Neuronal stem cell (in vitro differentiated cells): ENCODE results near the gene DGKD.
A peak's percentile ranks its signal among the peaks of the same experiment; 100 is the strongest.

Source experiments
- DNase-seq: peaks from one replicate; pipeline ENCODE4 v3.0.0-alpha.2; 2013; ENCODE audit warnings: low spot score
- H2AFZ ChIP-seq: one replicate; pipeline ENCODE4 v1.6.1; 2013; ENCODE audit warnings: mild to moderate bottlenecking, low read length, inconsistent platforms
- H2AK5ac ChIP-seq: 2 replicates; pipeline ENCODE4 v1.6.1; 2013; ENCODE audit warnings: low read depth, mild to moderate bottlenecking, inconsistent platforms, low read length, moderate library complexity, mixed read lengths
- H2BK120ac ChIP-seq: 2 replicates; pipeline ENCODE4 v1.6.1; 2013; ENCODE audit warnings: low read depth, mild to moderate bottlenecking, inconsistent platforms, low read length, moderate library complexity, mixed read lengths
- H2BK12ac ChIP-seq: one replicate; pipeline ENCODE4 v1.6.1; 2013; ENCODE audit warnings: low read length, inconsistent platforms
- H2BK15ac ChIP-seq: 2 replicates; pipeline ENCODE4 v1.6.1; 2013; ENCODE audit warnings: mild to moderate bottlenecking, low read length, inconsistent platforms, mixed read lengths
- H2BK5ac ChIP-seq: one replicate; pipeline ENCODE4 v1.6.1; 2013; ENCODE audit warnings: inconsistent platforms, mild to moderate bottlenecking, low read length, moderate library complexity
- H3K14ac ChIP-seq: one replicate; pipeline ENCODE4 v1.6.1; 2013; ENCODE audit warnings: low read length, inconsistent platforms
- H3K18ac ChIP-seq: 2 replicates; pipeline ENCODE4 v1.6.1; 2013; ENCODE audit warnings: low read length, inconsistent platforms
- H3K23ac ChIP-seq: 2 replicates; pipeline ENCODE4 v1.6.1; 2013; ENCODE audit warnings: low read depth, mild to moderate bottlenecking, mixed read lengths, low read length, inconsistent platforms; ENCODE audit not compliant: poor library complexity
- H3K27ac ChIP-seq: replicated peaks from 3 replicates; pipeline ENCODE4 v1.5.1; 2013; ENCODE audit warnings: low read length, inconsistent platforms
- H3K27me3 ChIP-seq, 3 experiments: 2 replicates each; pipeline ENCODE4 v1.6.1; 2013; ENCODE audit warnings: low read length in 3 of 3, mild to moderate bottlenecking in 2 of 3, inconsistent platforms in 1 of 3, low read depth in 1 of 3, mixed read lengths in 1 of 3, moderate library complexity in 1 of 3; ENCODE audit not compliant: control insufficient read depth in 3 of 3, insufficient read depth in 3 of 3
- H3K36me3 ChIP-seq, 2 donors: replicated peaks in 1 of 2; 2 replicates each; pipeline ENCODE4 v1.6.1; 2013; ENCODE audit warnings: low read length in 2 of 2; ENCODE audit not compliant: control insufficient read depth in 2 of 2, insufficient read depth in 2 of 2
- H3K4ac ChIP-seq: 2 replicates; pipeline ENCODE4 v1.6.1; 2013; ENCODE audit warnings: inconsistent platforms, mild to moderate bottlenecking, low read length, moderate library complexity
- H3K4me1 ChIP-seq, 2 donors: 1 replicate in 1 of 2; 2 replicates in 1 of 2; pipeline ENCODE4 v1.6.1; 2013; ENCODE audit warnings: low read length in 2 of 2, low read depth in 1 of 2; ENCODE audit not compliant: control insufficient read depth in 2 of 2, insufficient read depth in 1 of 2
- H3K4me2 ChIP-seq: one replicate; pipeline ENCODE4 v1.6.1; 2013; ENCODE audit warnings: mild to moderate bottlenecking, low read length, inconsistent platforms; ENCODE audit not compliant: insufficient read depth, poor library complexity, severe bottlenecking
- H3K4me3 ChIP-seq, 2 donors: 2 replicates each; pipeline ENCODE4 v1.5.1; 2013; ENCODE audit warnings: low read length in 2 of 2, mild to moderate bottlenecking in 2 of 2, inconsistent platforms in 1 of 2, moderate library complexity in 1 of 2
- H3K79me1 ChIP-seq: one replicate; pipeline ENCODE4 v1.6.1; 2013; ENCODE audit warnings: low read depth, mild to moderate bottlenecking, inconsistent platforms, low read length, moderate library complexity
- H3K9ac ChIP-seq: one replicate; pipeline ENCODE4 v1.6.1; 2013; ENCODE audit warnings: mild to moderate bottlenecking, low read depth, low read length, inconsistent platforms; ENCODE audit not compliant: poor library complexity
- H3K9me3 ChIP-seq, 2 donors: replicated peaks in 1 of 2; 2 replicates each; pipeline versions ENCODE3 to v1.6.1; 2013; ENCODE audit warnings: low read length in 2 of 2, mild to moderate bottlenecking in 2 of 2, inconsistent platforms in 1 of 2, low read depth in 1 of 2, mixed read lengths in 1 of 2, moderate library complexity in 1 of 2; ENCODE audit not compliant: control insufficient read depth in 2 of 2, insufficient read depth in 1 of 2
- H4K8ac ChIP-seq: one replicate; pipeline ENCODE4 v1.6.1; 2013; ENCODE audit warnings: low read depth, mild to moderate bottlenecking, inconsistent platforms, low read length, moderate library complexity
- H4K91ac ChIP-seq: one replicate; pipeline ENCODE4 v1.6.1; 2013; ENCODE audit warnings: low read length, low read depth, mild to moderate bottlenecking, inconsistent platforms; ENCODE audit not compliant: poor library complexity
- WGBS, 2 donors: extraction: QIAGEN DNeasy Blood & Tissue Kit; methylation state at CpG; one replicate each; pipeline ENCODE4 v1.1.7; 2013; ENCODE audit warnings: missing lambda C conversion rate in 2 of 2, mixed read lengths in 1 of 2; ENCODE audit not compliant: insufficient read length in 2 of 2, insufficient replicate concordance in 1 of 2; ENCODE audit errors: extremely low coverage in 2 of 2; 5-methylcytosine and 5-hydroxymethylcytosine counted together

The DGKD gene

DNA sequence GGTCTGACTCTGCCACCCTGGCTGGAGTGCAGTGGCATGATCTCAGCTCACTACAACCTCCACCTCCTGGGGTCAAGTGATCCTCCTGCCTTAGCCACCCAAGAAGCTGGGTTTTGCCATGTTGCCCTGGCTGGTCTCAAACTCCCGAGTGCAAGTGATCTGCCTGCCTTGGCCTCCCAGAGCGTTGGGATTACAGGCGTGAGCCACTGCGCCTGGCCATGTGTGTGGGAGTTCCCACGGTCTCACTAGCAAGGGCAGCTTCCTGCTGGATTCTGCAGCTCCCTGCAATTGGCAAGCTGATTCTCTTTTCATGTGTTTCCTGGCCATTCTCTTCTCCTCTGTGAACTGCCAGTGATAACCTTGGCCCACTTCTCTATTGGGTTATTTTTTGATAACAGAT is 128.3 kb downstream of the DGKD start:
- H3K79me1 ChIP-seq: no peaks in the 10 kb centered on the region
- no peak overlapping the region for H4K8ac ChIP-seq
- H2AK5ac ChIP-seq: no peak overlapping the region
- H3K4me3 ChIP-seq: no peak overlapping the region
- no peak overlapping the region for H3K18ac ChIP-seq
- no CpG with 5 or more reads among the region's 5 CpGs for WGBS, 2 donors
- H3K4ac ChIP-seq: no peak overlapping the region
- H3K23ac ChIP-seq: no peak overlapping the region
- H2BK12ac ChIP-seq: no peak overlapping the region
- H2BK15ac ChIP-seq: no peak overlapping the region
- no peak overlapping the region for H2BK120ac ChIP-seq
- no peak overlapping the region for H3K14ac ChIP-seq
- no peak overlapping the region for H3K9ac ChIP-seq
- H3K27ac ChIP-seq: no peak overlapping the region
- H3K4me1 ChIP-seq: no peaks in the 10 kb centered on the region
- peaks cover 5 to 10% of the 10 kb centered on the region in 2 donors for H3K9me3 ChIP-seq
- H3K4me2 ChIP-seq: no peak overlapping the region
- H3K27me3 ChIP-seq: no peaks in the 10 kb centered on the region
- DNase-seq: no peak
- no peak overlapping the region for H2BK5ac ChIP-seq
- no peak overlapping the region for H2AFZ ChIP-seq
- peaks cover 10 to 56% of the 10 kb centered on the region in 2 donors for H3K36me3 ChIP-seq
- H4K91ac ChIP-seq: no peak overlapping the region

DNA sequence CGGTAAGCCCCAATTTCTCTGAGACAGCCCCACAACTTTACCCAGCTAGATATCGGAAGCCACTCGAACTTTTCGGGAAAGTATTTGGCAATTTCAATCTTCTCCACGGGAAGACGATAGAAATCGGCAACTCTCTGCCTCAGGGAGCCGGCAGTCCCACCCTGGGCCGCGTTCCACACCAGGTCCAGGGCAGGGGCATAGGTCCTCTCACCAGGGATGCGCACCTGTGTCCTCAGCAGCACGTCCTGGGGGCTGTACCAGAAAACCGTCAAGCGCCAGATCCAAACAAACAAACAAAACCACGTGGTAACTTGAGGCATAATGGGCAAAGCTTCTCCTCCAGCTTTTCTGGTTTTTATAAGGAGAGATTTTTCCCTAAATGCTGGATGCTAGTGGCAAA is 131.4 kb downstream of the DGKD start:
- no peak overlapping the region for H3K27ac ChIP-seq
- no peak overlapping the region for H3K9ac ChIP-seq
- no peak overlapping the region for H3K23ac ChIP-seq
- no peak overlapping the region for H3K4me3 ChIP-seq
- H2AFZ ChIP-seq: no peak overlapping the region
- no peaks in the 10 kb centered on the region for H3K4me1 ChIP-seq
- no peaks in the 10 kb centered on the region for H3K79me1 ChIP-seq
- no peak overlapping the region for H2BK120ac ChIP-seq
- no peak overlapping the region for H2BK15ac ChIP-seq
- H3K4me2 ChIP-seq: no peak overlapping the region
- H3K4ac ChIP-seq: no peak overlapping the region
- H3K27me3 ChIP-seq: no peaks in the 10 kb centered on the region
- no peak overlapping the region for H2BK5ac ChIP-seq
- no CpG with 5 or more reads among the region's 15 CpGs for WGBS, 2 donors
- no peak overlapping the region for H2BK12ac ChIP-seq
- H3K9me3 ChIP-seq: peaks cover 5 to 10% of the 10 kb centered on the region in 2 donors
- H2AK5ac ChIP-seq: no peak overlapping the region
- H3K36me3 ChIP-seq: peaks cover 8 to 65% of the 10 kb centered on the region in 2 donors
- no peak overlapping the region for H4K8ac ChIP-seq
- H3K14ac ChIP-seq: no peak overlapping the region
- H4K91ac ChIP-seq: no peak overlapping the region
- DNase-seq: no peak
- H3K18ac ChIP-seq: no peak overlapping the region

DNA sequence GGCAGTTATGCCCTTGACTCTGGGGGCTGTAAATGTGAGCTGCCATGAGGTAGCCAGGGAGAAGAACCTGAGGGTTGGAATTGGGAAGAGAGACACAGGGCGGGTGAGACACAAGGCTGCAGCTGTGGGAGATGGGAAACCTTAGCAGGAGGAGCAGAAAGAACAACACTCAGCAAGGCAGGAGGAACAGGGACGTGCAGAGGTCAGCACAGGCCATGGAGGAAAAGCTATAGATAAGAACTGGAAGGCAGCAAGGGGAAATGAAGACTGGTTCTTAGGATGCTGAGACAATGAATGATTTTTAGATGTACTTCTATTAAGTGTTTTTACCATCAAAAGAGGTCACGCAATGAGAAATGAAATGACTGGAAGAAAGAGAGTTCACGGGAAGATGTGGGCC is 132.1 kb downstream of the DGKD start:
- Histone ChIP-seq H3K4me1 (no peaks in the 10 kb centered on the region), H3K27ac (no peak overlapping the region), H3K27me3 (no peaks in the 10 kb centered on the region), H2BK120ac (no peak overlapping the region), H3K14ac (no peak overlapping the region), H2AK5ac (no peak overlapping the region), H4K8ac (no peak overlapping the region), H4K91ac (no peak overlapping the region), H3K79me1 (no peaks in the 10 kb centered on the region), H3K4me3 (no peak overlapping the region), H3K9me3 (peaks cover 5 to 10% of the 10 kb centered on the region in 2 donors), H3K9ac (no peak overlapping the region), H2AFZ (no peak overlapping the region), H3K4me2 (no peak overlapping the region), H2BK5ac (no peak overlapping the region), H3K36me3 (peaks cover 8 to 67% of the 10 kb centered on the region in 2 donors), H3K18ac (no peak overlapping the region), H2BK12ac (no peak overlapping the region), H2BK15ac (no peak overlapping the region), H3K23ac (peak overlapping the region; percentile 99), H3K4ac (no peak overlapping the region)
- WGBS, 2 donors: no CpG with 5 or more reads among the region's 4 CpGs
- no peak for DNase-seq

DNA sequence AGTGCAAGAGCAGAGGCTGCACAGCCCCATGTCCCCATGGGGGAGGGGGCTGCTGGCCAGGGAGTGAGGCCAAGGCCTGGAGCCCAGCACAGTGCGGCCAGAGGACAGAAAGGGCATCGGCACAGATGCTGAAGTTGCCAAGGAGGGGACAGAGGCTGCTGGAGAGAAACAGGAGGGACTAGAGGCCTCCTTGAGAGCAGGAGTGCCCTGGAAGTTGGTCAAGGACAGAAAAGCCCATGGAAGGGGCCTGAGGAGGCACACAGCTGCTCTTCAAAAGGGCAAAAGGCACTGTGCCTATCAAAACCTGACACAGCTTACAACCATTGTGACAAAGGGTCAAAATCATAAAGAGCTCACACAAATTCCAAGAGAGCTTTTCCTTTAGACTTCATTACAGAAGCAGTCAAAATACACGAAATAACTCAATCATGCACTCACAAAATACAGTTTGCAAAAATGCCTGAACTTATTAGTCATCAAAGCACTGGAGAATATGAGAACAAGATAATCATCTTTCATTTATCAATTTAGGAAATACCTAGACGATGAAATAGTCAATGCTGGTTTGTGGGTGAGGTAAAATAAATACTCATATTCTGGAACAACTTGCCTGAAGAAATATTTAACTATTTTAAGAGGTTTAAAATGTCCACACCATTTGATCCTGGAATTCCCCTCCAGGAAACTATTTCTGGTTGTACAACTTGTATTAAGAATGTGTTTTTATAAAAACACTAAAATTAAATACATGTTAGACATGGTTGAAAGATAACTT is 132.7 kb downstream of the DGKD start:
- Histone ChIP-seq H3K27ac (no peak overlapping the region), H3K4me1 (no peaks in the 10 kb centered on the region), H2BK5ac (no peak overlapping the region), H3K18ac (peak overlapping the region; percentile 21), H3K4me2 (no peak overlapping the region), H3K14ac (no peak overlapping the region), H3K9me3 (peaks cover 5 to 10% of the 10 kb centered on the region in 2 donors), H3K4me3 (no peak overlapping the region), H3K4ac (no peak overlapping the region), H2BK120ac (no peak overlapping the region), H4K8ac (no peak overlapping the region), H3K23ac (peak overlapping the region; percentile 99), H2AK5ac (no peak overlapping the region), H2BK12ac (no peak overlapping the region), H3K79me1 (no peaks in the 10 kb centered on the region), H3K36me3 (peaks cover 8 to 66% of the 10 kb centered on the region in 2 donors), H3K9ac (no peak overlapping the region), H4K91ac (no peak overlapping the region), H3K27me3 (no peaks in the 10 kb centered on the region), H2AFZ (no peak overlapping the region), H2BK15ac (no peak overlapping the region)
- WGBS, 2 donors: no CpG with 5 or more reads among the region's 4 CpGs
- no peak for DNase-seq
